Hematopoietic multipotent progenitor cell treated with erythropoietin and hydrocortisone succinate and interleukin-3 and kit ligand, for 6 days (in vitro differentiated cells): Measurements from ENCODE around the gene SPATA31D3.
"Not testable (repeated sequence)": the region's sequence is repeated elsewhere in the genome, so short reads cannot be mapped to it uniquely, and the experiment has no call there.

Experiments
- DNase-seq: peaks from one replicate; pipeline ENCODE4 v3.0.0-alpha.2; 2015

SPATA31D3 gene

DNA sequence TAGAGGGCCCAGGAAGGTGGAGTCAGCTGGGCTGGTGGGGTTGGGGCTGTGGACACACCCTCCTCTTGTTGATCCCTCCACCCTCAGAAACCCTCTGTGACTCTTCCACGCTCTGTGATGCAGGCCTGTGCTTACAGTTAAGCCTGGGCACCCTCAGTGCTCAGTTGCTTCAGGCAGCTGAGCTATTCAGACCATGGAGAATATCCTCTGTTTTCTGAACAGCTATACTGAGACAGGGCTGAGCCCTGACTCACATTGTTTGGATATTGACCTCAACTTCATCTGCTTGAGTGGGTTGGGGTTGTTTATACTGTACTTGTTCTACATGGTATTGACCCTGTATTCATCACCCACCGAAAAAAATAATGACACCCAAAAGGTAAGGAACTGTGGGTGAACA is at the start of gene SPATA31D3:
Gene SPATA31D3, plus strand, starts transcription at position 108 of the 400 bp plus-strand sequence. Its CDS starts 86 bp downstream, at position 194.
- DNase-seq: not testable (repeated sequence)

- DNase-seq: no peak
Measured at GRCh38 chr9:81893929-81894328, 49.4 kb upstream of the SPATA31D3 start.

DNA sequence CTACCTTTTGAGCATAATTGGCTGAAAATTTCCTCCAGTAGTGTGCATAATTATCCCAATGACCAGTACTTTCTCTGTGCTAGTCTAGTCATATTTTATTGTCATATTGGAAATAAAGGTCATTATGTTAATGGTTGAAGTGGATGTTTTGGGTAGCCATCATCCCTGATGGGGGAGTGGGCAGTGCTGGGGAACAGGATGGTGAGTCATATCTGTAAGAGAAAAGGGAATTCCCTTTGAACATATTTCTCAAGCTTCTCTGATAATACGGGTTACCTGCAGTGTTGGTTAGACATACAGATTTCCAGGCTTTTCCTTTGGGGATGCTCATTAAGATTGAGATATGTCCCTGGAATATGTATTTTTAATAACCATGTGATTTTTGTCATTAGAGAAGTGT is 48.4 kb upstream of the SPATA31D3 start:
- no peak for DNase-seq

GRCh38 chr9:81896070-81896469 is 47.2 kb upstream of the SPATA31D3 start:
- no peak for DNase-seq

DNA sequence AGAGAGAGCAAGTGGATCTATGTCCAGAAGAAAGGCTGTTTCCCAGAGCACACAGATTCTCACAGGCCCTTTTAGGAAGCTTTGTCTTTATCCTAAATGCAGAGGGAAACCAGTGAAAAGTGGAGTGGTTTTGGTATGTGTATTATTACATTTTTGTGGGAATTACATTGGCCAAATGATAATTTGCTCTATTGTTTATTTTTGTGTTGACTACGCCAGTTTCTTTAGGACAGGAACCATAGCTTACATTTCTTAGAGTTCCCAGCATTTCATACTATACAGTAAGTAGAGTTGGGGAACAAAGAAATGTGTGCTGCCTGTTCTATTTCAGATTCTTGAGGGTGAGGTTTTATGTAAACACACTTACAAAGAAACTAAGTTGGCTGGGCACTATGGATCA is 44.4 kb upstream of the SPATA31D3 start:
- DNase-seq: no peak

DNA sequence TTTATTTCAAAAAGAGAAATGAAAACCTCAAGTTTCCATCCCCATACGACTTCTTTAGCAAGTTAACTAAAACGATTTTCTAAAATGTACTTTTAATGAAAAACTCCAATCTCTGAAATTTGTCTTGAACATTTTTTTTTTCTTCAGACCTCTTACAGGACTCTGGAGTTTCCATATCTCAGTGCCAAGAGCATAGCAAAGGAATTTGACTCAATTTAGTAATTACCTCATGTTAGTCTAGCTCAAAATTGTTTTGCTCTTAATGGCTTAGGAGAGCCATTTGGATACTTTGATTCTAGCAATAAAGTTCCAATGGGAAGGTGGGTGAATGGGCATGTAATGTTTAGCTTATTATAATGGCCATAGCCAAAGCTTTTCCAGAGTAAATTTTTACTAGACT is 41.1 kb upstream of the SPATA31D3 start:
- DNase-seq: no peak

DNA sequence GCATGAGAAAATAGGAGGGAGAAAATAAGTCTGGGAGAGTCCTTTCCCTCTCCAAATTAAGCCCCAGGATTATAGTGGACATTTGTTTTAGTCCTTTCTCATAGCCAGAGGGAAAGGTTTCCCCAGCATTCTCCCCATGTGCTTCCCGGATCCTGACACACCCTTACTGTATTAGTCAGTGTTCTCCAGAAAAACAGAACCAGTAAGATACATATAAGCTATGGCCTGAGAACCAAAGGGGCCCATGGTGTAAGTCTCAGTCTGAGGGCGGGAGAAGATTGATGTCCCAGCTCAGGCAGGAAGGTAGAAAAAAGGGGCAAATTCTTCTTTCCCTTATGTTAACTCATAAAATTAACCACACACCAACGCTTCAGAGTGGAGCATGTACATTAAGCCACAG is 40.7 kb upstream of the SPATA31D3 start:
- no peak for DNase-seq

- no peak for DNase-seq
Measured at GRCh38 chr9:81906671-81907070, 36.6 kb upstream of the SPATA31D3 start.

DNA sequence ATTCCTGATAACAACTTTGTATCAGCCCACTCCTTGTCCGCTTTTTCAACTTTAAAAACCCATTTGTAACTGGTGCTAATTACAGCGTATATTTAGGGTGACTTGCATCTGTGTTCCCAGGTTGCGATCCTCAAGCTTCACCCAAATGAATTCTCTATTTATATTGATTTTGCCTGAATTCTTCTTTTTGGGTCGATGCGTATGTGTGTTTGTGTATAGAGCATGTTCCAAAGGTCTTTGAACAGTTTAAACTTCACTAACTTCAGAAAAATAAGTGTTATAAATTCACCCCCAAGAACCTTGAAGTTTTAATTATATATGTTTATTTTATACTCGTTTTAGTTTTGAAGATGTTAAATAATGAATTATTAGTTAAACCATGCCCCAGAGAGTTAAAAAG is 31.2 kb upstream of the SPATA31D3 start:
- DNase-seq: no peak

DNA sequence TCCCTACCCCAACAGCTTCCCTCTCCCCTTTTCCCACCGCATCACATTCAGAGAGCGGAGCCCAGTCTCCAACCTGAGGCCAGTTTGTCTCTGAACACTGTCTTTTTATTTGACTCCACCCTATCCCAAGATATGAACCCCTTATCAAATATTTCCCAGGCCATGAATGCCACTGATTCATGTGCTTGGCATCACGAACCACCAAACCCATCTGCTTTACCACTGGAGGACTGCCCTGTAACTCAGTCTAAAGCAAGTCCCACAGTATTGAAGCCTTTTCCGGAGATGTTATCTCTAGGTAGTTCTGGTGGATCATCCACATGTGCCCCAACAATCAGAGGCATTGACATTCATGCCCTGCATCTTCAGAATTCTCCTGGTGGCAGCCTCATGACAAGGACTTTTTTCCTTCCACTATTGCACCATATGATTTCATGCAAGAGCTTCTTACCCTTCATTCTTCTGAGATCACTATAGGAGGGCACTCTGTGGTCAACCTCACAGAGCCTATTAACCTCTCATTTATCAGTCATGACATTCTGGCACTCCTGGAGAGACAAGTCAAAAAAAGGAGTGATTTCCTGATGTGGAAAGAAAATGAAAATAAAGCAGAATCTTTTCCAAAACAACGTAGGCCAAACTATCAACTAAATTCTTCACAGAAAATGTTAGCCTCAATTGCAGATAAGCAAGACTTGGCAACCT is 27.3 kb upstream of the SPATA31D3 start:
- DNase-seq: no peak

DNA sequence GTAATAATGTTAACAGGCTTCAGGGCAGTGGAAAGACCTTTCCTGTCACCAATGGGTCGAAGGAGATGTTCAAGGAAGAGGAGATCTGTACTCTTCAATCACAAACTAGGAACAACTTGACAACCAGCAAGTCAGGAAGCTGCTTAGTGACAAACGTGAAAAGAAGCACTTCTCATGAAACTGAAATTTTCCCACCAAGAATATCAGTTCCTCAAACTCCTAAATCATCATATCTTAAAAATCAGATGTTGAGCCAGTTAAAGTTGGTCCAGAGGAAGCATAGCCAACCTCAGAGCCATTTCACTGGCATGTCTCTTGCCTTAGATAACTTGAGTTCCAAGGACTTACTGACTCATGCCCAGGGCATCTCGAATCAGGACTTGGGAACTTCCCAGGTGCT is 24.8 kb upstream of the SPATA31D3 start:
- DNase-seq: not testable (repeated sequence)

DNA sequence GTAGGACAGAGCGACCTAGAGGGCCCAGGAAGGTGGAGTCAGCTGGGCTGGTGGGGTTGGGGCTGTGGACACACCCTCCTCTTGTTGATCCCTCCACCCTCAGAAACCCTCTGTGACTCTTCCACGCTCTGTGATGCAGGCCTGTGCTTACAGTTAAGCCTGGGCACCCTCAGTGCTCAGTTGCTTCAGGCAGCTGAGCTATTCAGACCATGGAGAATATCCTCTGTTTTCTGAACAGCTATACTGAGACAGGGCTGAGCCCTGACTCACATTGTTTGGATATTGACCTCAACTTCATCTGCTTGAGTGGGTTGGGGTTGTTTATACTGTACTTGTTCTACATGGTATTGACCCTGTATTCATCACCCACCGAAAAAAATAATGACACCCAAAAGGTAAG is 15.0 kb upstream of the SPATA31D3 start, which contains the start of gene SPATA31D4:
Gene SPATA31D4, plus strand, starts transcription at position 124 of the 400 bp plus-strand sequence. Its CDS starts 86 bp downstream, at position 210.
- DNase-seq: not testable (repeated sequence)

DNA sequence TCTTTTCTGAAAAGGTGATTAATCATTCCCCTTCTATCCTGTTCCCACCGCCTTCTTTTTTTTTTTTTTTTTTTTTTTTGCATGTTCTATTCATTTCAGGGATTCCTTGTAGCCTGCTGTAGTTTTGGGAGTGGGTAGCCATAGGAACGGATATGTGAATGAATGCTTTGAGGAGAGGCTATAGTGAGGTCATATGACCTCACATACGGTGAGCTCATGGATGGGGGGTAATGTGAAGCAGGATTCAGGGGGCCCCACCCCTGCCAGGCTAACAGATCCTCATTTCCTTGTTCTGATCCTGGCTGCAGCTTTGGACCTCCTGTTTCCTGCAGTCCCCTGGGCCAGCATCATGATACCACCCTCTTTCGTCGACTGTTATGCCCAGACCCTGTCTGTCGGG is 13.2 kb upstream of the SPATA31D3 start:
- not testable (repeated sequence) for DNase-seq

DNA sequence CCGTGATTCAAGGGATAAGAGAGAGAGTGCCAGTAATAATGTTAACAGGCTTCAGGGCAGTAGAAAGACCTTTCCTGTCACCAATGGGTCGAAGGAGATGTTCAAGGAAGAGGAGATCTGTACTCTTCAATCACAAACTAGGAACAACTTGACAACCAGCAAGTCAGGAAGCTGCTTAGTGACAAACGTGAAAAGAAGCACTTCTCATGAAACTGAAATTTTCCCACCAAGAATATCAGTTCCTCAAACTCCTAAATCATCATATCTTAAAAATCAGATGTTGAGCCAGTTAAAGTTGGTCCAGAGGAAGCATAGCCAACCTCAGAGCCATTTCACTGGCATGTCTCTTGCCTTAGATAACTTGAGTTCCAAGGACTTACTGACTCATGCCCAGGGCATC is 9.8 kb upstream of the SPATA31D3 start:
- DNase-seq: not testable (repeated sequence)

- DNase-seq: not testable (repeated sequence)
Measured at GRCh38 chr9:81948650-81949049, 5.3 kb downstream of the SPATA31D3 start.

DNA sequence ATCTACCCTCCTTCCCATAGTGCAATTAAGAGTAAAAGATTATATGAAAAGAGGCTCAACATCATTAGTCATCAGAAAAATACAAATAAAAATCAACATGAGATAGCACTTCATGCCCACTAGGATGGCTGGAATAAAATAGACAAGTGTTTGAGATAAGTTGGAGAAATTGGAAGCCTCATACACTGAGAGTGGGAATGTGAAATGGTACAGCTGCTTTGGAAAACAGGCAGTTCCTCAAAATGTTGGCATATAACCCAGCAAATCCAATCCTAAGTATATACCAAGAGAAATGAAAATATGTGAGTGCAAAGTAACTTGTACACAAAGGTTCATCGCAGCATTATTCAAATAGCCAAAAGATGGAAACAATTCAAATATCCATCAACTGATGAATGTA is 9.8 kb downstream of the SPATA31D3 start:
- DNase-seq: no peak

DNA sequence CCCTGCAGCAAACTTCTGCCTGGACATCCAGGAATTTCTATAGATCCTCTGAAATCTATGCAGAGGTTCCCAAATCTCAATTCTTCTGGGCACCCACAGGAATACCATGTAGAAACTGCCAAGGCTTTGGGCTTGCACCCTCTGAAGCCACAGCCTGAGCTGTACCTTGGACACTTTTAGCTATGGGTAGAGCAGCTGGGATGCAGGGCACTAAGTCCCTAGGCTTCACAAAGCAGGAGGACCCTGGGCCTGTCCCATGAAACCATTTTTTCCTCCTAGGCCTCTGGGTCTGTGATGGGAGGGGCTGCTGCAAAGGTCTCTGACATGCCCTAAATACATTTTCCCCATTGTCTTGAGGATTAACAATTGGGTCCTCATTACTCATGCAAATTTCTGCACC is 12.3 kb downstream of the SPATA31D3 start:
- DNase-seq: no peak

- DNase-seq: no peak
Measured at GRCh38 chr9:81964218-81965171, 21.2 kb downstream of the SPATA31D3 start.

- no peak for DNase-seq
Measured at GRCh38 chr9:81968026-81968425, 24.7 kb downstream of the SPATA31D3 start.

GRCh38 chr9:81969971-81970370 is 26.7 kb downstream of the SPATA31D3 start:
- DNase-seq: no peak

DNA sequence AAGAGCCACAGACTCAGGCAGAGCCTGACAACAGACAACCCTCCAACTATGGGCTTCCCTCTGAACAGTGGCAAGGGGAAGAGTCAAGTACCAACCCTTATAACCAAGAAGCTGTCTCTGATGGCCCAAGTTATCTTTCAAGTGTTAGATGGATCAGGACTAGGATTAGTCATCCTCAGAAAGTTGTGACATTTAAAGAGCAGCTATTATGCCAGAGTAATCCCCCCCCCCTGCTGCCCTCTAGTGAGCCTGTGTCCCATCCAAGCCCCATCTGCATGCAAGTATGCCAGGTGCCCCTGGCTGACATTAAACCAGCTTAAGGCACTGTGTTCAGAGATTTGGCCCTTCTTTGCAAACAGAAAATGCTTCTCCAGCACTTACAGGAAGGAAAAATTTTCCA is 28.4 kb downstream of the SPATA31D3 start:
- no peak for DNase-seq

DNA sequence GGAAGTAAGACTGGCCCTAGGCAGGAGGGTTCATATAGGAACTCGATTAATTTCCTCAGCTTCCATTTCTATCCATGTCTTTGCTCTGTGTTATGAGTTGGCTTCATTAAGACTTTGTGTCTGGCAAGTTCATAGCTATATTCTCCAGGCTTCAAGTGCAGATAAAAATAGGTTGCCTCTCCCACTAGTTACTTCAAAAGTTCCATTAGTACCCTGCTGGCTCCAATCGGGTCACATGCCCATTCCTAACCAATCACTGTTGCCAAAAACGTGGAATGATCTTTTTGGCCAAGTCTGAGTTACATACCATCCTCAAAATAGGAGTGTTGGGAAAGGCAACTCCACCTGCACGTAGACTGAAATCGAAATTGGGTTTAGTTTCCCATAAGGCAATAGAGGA is 31.5 kb downstream of the SPATA31D3 start:
- no peak for DNase-seq

DNA sequence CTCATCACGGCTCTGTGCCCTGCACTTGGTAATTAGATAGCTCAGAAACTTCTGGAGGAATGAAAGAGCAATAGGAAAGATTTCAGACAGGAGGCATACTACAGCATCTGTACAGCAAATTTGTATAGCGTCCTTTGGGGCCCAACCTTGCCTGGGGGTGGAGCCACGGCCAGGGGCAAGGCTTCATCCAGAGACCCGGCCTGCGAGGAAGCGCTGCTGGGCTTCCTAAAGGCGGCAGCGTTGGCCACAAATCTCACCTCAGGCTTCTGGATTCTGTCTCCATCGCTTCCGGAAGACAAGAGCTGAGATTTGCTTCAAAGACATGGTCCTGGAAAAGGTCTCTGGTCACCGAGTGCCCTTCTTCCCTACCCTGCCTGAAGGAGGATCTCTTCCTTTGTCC is 33.1 kb downstream of the SPATA31D3 start:
- DNase-seq: no peak

- no peak for DNase-seq
Measured at GRCh38 chr9:81979196-81979595, 35.9 kb downstream of the SPATA31D3 start.
